A549 (cell line): ENCODE measurements around the gene SCARF1. TPM values are rescaled to one million over a fixed set of nuclear protein-coding genes. Genes with fewer than 3 reads are reported as not detected.
A peak's percentile ranks its signal among the peaks of the same experiment; 100 is the strongest.

Experiments
- ATAC-seq, 2 experiments: fragments of 200-7000 bp in 1 of 2; fragments of >200 bp in 1 of 2; cut with Nextera tagmentation in 1 of 2; cut with Tn5 transposase in 1 of 2; 3 replicates each; pipeline versions ENCODE4 v1.8.0 to v1.9.1; 2018 to 2020; ENCODE audit warnings: mild to moderate bottlenecking in 1 of 2, moderate library complexity in 1 of 2
- CTCF ChIA-PET: fragments of 300-600 bp; sonication (Branson Sonifier 250); formaldehyde crosslinking; extraction: SDS; loops from one replicate; lab custom pipeline; 2021; ENCODE audit warnings: antibody characterized with exemption, inconsistent platforms; lab: Yijun Ruan, JAX
- POLR2A ChIA-PET: fragments of 350-600 bp; formaldehyde crosslinking; extraction: SDS; loops from one replicate; lab custom pipeline; 2021; ENCODE audit warnings: antibody characterized with exemption, inconsistent platforms; lab: Yijun Ruan, JAX
- DNase-seq, 2 experiments: peaks; one replicate each; pipeline versions ENCODE4 v3.0.0 to v3.0.0-alpha.2; 2011 to 2016; ENCODE audit warnings: low read depth in 1 of 2, low spot score in 1 of 2
- FAIRE-seq: peaks from 2 replicates; lab custom pipeline; 2011; peaks lifted over from hg19 to GRCh38; lab: Jason Lieb, UNC
- H3K27ac ChIP-seq, 2 experiments: fragments of >200 bp; sonication (Bioruptor Twin); formaldehyde crosslinking; 3 replicates each; pipeline ENCODE4 v1.5.1; 2016 to 2017
- H3K4me1 ChIP-seq: fragments of >200 bp; sonication (Bioruptor Twin); formaldehyde crosslinking; 3 replicates; pipeline ENCODE4 v1.6.1; 2016
- H3K4me2 ChIP-seq: fragments of >200 bp; sonication (Bioruptor Twin); formaldehyde crosslinking; 3 replicates; pipeline ENCODE4 v1.6.1; 2016
- H3K4me3 ChIP-seq: fragments of >200 bp; sonication (Bioruptor Twin); formaldehyde crosslinking; 3 replicates; pipeline ENCODE4 v1.5.1; 2016
- H3K9me3 ChIP-seq: fragments of >200 bp; sonication (Bioruptor Twin); formaldehyde crosslinking; 3 replicates; pipeline ENCODE4 v1.6.1; 2016
- BCL3 ChIP-seq: fragments of >200 bp; sonication (Bioruptor Twin); formaldehyde crosslinking; IDR thresholded peaks from 3 replicates; pipeline ENCODE4 v1.6.1; 2016
- CBX2 ChIP-seq: fragments of 200-600 bp; sonication (generic); IDR thresholded peaks from 2 replicates; pipeline ENCODE4 v1.6.1; 2016; ENCODE audit warnings: low read depth, mild to moderate bottlenecking, borderline replicate concordance
- CEBPB ChIP-seq, 2 experiments: fragments of >200 bp in 1 of 2; sonication (Bioruptor Twin) in 1 of 2; formaldehyde crosslinking in 1 of 2; IDR thresholded peaks; 2 replicates each; pipeline ENCODE4 v1.6.1; 2012 to 2016
- CHD4 ChIP-seq: fragments of 200-600 bp; sonication (generic); IDR thresholded peaks from 2 replicates; pipeline ENCODE4 v1.6.1; 2016; ENCODE audit warnings: antibody characterized with exemption, mild to moderate bottlenecking, borderline replicate concordance
- EHF ChIP-seq: fragments of 250-450 bp; sonication (Bioruptor Pico); IDR thresholded peaks from 2 replicates; pipeline ENCODE4 v1.5.0; 2020; ENCODE audit warnings: mild to moderate bottlenecking
- EP300 ChIP-seq, 2 experiments: fragments of >200 bp; sonication (Bioruptor Twin); formaldehyde crosslinking; IDR thresholded peaks; 2 replicates in 1 of 2; 3 replicates in 1 of 2; pipeline ENCODE4 v1.6.1; 2016 to 2017
- ESRRA ChIP-seq: fragments of 150-350 bp; IDR thresholded peaks from 2 replicates; pipeline ENCODE4 v1.6.1; 2014; ENCODE audit warnings: mild to moderate bottlenecking, low read length, borderline replicate concordance
- FOSB ChIP-seq: fragments of 250-450 bp; sonication (Bioruptor Pico); IDR thresholded peaks from 2 replicates; pipeline ENCODE4 v1.5.0; 2020; ENCODE audit warnings: mild to moderate bottlenecking, moderate library complexity
- FOSL2 ChIP-seq, 2 experiments: fragments of 450-650 bp in 1 of 2; fragments of >200 bp in 1 of 2; sonication (Bioruptor Twin) in 1 of 2; formaldehyde crosslinking; IDR thresholded peaks; 2 replicates each; pipeline versions ENCODE4 v1.5.0 to v1.6.1; 2016 to 2020; ENCODE audit warnings: mild to moderate bottlenecking in 1 of 2, moderate library complexity in 1 of 2
- FOXS1 ChIP-seq: fragments of 250-450 bp; sonication (Bioruptor Pico); IDR thresholded peaks from 2 replicates; pipeline ENCODE4 v1.5.0; 2020; ENCODE audit warnings: mild to moderate bottlenecking, moderate library complexity
- GATA3 ChIP-seq: IDR thresholded peaks from 2 replicates; pipeline ENCODE4 v1.6.1; 2012; ENCODE audit warnings: borderline replicate concordance
- HDAC2 ChIP-seq: fragments of 200-600 bp; sonication (generic); IDR thresholded peaks from 2 replicates; pipeline ENCODE4 v1.6.1; 2016
- HOXB13 ChIP-seq: fragments of 250-450 bp; sonication (Bioruptor Pico); IDR thresholded peaks from 2 replicates; pipeline ENCODE4 v1.5.0; 2020; ENCODE audit warnings: low read depth, mild to moderate bottlenecking, moderate library complexity
- JUN ChIP-seq, 2 experiments: fragments of >200 bp; sonication (Bioruptor Twin); formaldehyde crosslinking; IDR thresholded peaks; 2 replicates in 1 of 2; 3 replicates in 1 of 2; pipeline ENCODE4 v1.6.1; 2016 to 2017
- KDM1A ChIP-seq: fragments of 200-600 bp; sonication (generic); IDR thresholded peaks from 2 replicates; pipeline ENCODE4 v1.6.1; 2016; ENCODE audit warnings: low read depth, mild to moderate bottlenecking
- MAX ChIP-seq: IDR thresholded peaks from 2 replicates; pipeline ENCODE4 v1.6.1; 2012
- MAZ ChIP-seq: fragments of 150-350 bp; IDR thresholded peaks from 2 replicates; pipeline ENCODE4 v1.6.1; 2014; ENCODE audit warnings: antibody characterized with exemption, low read depth, low read length, borderline replicate concordance
- NFE2L2 ChIP-seq: fragments of 150-350 bp; conservative IDR thresholded peaks from 2 replicates; pipeline ENCODE4 v1.6.1; 2014; ENCODE audit warnings: low read length
- NR3C1 ChIP-seq: fragments of >200 bp; sonication (Bioruptor Twin); formaldehyde crosslinking; IDR thresholded peaks from 3 replicates; pipeline ENCODE4 v1.6.1; 2017
- PHF8 ChIP-seq: fragments of 200-600 bp; sonication (generic); IDR thresholded peaks from 2 replicates; pipeline ENCODE4 v1.6.1; 2016; ENCODE audit warnings: low read depth, mild to moderate bottlenecking, antibody characterized with exemption, moderate library complexity, borderline replicate concordance
- POLR2A ChIP-seq: IDR thresholded peaks from 2 replicates; pipeline ENCODE4 v1.6.1; 2012; ENCODE audit warnings: mild to moderate bottlenecking, low read length
- POLR2AphosphoS2 ChIP-seq: conservative IDR thresholded peaks from 2 replicates; pipeline ENCODE4 v1.6.1; 2012; ENCODE audit warnings: low read length, improper control_type of control experiment, inconsistent platforms
- REST ChIP-seq: fragments of 200-600 bp; sonication (generic); IDR thresholded peaks from 2 replicates; pipeline ENCODE4 v1.6.1; 2016; ENCODE audit warnings: antibody characterized with exemption, mild to moderate bottlenecking, moderate library complexity
- RFX5 ChIP-seq: fragments of 450-650 bp; IDR thresholded peaks from 2 replicates; pipeline ENCODE4 v1.7.1; 2014; ENCODE audit warnings: antibody characterized with exemption, mild to moderate bottlenecking, moderate library complexity
- SMC3 ChIP-seq: fragments of >200 bp; sonication (Bioruptor Twin); formaldehyde crosslinking; IDR thresholded peaks from 3 replicates; pipeline ENCODE4 v1.6.1; 2018; ENCODE audit warnings: inconsistent platforms
- ZNF302 ChIP-seq: fragments of 250-450 bp; sonication (Bioruptor Pico); IDR thresholded peaks from 2 replicates; pipeline ENCODE4 v1.9.0; 2021; ENCODE audit warnings: inconsistent platforms, mild to moderate bottlenecking, moderate library complexity
- WGBS: methylation state at CpG from one replicate; pipeline ENCODE4 v1.1.6; 2017; ENCODE audit errors: missing lambda C conversion rate; 5-methylcytosine and 5-hydroxymethylcytosine counted together
- polyA plus RNA-seq, 4 experiments: library from polyadenylated mRNA; depleted of rRNA in 3 of 4; stranded (reverse); fragments of >200 nt; fragmentation: RNase III in 1 of 4; extraction: RNeasy Plus Mini Kit Qiagen cat#74134 plus additional on column Dnase treatment in 1 of 4; gene quantifications; 2 replicates in 3 of 4; 3 replicates in 1 of 4; pipeline ENCODE4 v1.2.3, GENCODE V29; 2011 to 2017

SCARF1 gene
- polyA plus RNA-seq, 2 of the 4 experiments (the other 2 are of a cell fraction) = 0.09 to 0.30 TPM

GRCh38 chr17:1684378-1685189 is 39.1 kb upstream of the SCARF1 start, which contains the start of gene PRPF8 (continued):
- TF ChIP-seq PHF8 = peak; percentile 98
- no peak for TF ChIP-seq FOSL2 (IDR thresholded peaks at IDR 0.05)
- no peak for TF ChIP-seq FOSL2 (CRISPR knock-in tag; IDR thresholded peaks at IDR 0.05)
- no peak for TF ChIP-seq HOXB13
- no peak for TF ChIP-seq CBX2
- no peak for TF ChIP-seq RFX5
- no peak for TF ChIP-seq EHF (CRISPR knock-in tag)
- no peak for TF ChIP-seq CHD4
- peak; percentile 80 for TF ChIP-seq POLR2A
- no peak for TF ChIP-seq FOSB (CRISPR knock-in tag)
- peak; percentile 86 for TF ChIP-seq MAX
- TF ChIP-seq POLR2AphosphoS2 = no peak
- no peak for TF ChIP-seq ESRRA
- TF ChIP-seq SMC3 = peak; percentile 12; the same call in 1 of the 3 replicates
- no peak for TF ChIP-seq NR3C1
- no peak for TF ChIP-seq KDM1A
- TF ChIP-seq BCL3 = peak; percentile 78; the same call in 1 of the 3 replicates
- no peak for TF ChIP-seq FOXS1 (CRISPR knock-in tag)
- no peak for TF ChIP-seq CEBPB (IDR thresholded peaks at IDR 0.05)
- no peak for TF ChIP-seq HDAC2
- TF ChIP-seq NFE2L2 = no peak
- TF ChIP-seq GATA3 = 0 out of 2 replicates have a peak, but pooled peaks have one; percentile 3
- TF ChIP-seq ZNF302 (CRISPR knock-in tag) = no peak
- peak; percentile 73 to 97 for TF ChIP-seq JUN (IDR thresholded peaks at IDR 0.05)

GRCh38 chr17:1683459-1683858 is 37.9 kb upstream of the SCARF1 start:
- TF ChIP-seq HOXB13 (no peak), CHD4 (no peak), REST (no peak), EP300 (IDR thresholded peaks at IDR 0.05) (no peak), MAZ (no peak)
- Histone ChIP-seq H3K4me1 (peaks cover 7% of the 10 kb centered on the region), H3K27ac (peak overlapping the region; percentile 95), H3K4me3 (peak overlapping the region; percentile 85), H3K4me2 (peak overlapping the region; percentile 89), H3K9me3 (no peaks in the 10 kb centered on the region)
- DNase-seq (no peak), ATAC-seq (no peak), FAIRE-seq (no peak)
- 80% methylated on average over 5 of the region's 5 CpGs for WGBS
- POLR2A ChIA-PET = interaction anchor here (0.5 to 2.0 kb wide), 10 partner anchors 10 to 362 kb away, joined by 3 to 14 read pairs (median 6); partner anchors contain the start of gene RILP
- CTCF ChIA-PET = interaction anchor here (1.0 to 10.2 kb wide), 9 partner anchors 10 to 100 kb away, joined by 3 to 127 read pairs (median 4); partner anchors contain the start of gene RILP
